RKO (cell line): ENCODE results near the gene CFDP1.
"Not testable (repeated sequence)": the region's sequence is repeated elsewhere in the genome, so short reads cannot be mapped to it uniquely, and the experiment has no call there.

Experiments
- DNase-seq: peaks from one replicate; pipeline ENCODE4 v3.0.0-alpha.2; 2016; ENCODE audit warnings: low spot score

The CFDP1 gene

DNA sequence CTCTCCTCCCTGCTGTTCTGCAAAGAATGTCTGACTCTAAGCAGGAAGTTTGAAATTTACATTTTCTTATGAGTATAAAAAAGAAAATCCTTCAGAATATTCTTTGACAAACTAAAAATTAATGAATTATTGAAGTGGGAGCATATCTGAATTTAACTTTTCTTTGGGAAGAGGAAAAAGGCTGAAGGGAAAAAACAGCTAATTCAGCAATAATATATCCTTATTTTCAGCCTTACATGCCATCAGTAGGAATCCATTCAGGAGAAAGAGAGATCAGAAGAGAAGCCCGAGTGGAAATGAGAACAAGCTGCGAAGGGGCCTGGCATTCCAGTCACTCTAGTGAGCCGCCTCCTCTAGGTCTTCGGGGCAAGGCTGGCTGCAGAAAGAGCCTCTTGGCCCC lies 140.1 kb downstream of the CFDP1 start:
- no peak for DNase-seq

DNA sequence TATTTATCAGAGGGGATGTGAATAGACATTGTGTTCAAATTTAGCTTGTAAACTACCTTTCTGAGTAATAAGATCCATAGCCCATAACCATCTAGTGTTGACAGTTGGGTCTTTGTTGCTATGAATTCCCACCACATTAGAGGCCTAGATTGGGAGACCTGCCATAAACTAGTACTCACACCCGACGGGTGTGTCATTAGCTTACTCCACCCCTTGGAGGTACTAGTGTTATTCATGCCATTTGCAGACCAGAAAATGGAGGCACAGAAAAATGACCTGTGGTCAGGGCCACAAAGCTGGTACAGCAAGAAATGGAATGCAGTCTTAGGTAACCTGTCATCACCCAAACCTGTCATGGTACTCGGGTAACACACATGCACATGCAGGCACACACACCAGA lies 140.6 kb downstream of the CFDP1 start:
- DNase-seq: no peak

DNA sequence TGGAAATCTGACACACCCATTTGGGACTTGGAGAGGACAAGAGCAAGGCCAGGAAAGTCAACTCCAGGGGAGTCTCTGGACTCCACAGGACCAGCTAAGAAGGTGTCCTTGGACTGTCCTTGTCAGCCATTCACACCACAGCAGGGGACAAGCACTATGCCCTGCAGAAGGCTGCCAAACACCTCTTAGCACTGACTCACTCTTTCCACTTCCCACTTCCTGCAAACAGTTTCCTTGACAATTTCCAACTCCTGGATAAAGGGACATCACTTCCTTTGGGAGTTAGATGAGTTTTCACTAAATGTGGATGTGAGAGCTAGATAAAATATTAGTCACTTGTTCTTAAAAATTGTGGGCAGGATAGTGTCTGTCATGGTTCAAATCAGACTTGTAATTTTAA lies 144.1 kb downstream of the CFDP1 start:
- DNase-seq: peak; percentile 62

GRCh38 chr16:75288596-75289120 lies 144.6 kb downstream of the CFDP1 start:
- DNase-seq: no peak

DNA sequence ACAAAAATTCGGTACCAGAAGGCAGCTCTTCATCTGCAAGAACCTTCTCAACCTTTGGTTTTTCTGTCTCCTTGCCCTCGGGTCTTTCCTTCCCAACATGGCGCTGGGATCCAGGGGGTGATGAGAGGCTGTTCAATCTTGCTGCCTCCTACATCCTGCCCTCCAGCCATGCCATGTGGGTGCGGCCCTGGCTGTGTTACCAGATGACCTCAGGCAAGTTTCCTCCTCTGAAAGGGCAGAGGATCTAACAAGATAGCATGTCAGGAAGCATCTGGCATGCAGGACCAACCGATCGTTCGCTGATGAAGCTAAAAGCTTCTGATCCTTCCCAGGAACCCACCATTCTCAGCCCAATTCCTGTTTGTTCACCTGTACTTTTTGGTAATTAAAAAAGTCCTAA lies 145.1 kb downstream of the CFDP1 start:
- no peak for DNase-seq

GRCh38 chr16:75287708-75288107 lies 145.6 kb downstream of the CFDP1 start:
- no peak for DNase-seq

- DNase-seq: no peak
Measured at GRCh38 chr16:75286389-75286788, 146.9 kb downstream of the CFDP1 start.

- no peak for DNase-seq
Measured at GRCh38 chr16:75282466-75283281, 150.6 kb downstream of the CFDP1 start.

GRCh38 chr16:75281826-75282225 lies 151.5 kb downstream of the CFDP1 start:
- no peak for DNase-seq

DNA sequence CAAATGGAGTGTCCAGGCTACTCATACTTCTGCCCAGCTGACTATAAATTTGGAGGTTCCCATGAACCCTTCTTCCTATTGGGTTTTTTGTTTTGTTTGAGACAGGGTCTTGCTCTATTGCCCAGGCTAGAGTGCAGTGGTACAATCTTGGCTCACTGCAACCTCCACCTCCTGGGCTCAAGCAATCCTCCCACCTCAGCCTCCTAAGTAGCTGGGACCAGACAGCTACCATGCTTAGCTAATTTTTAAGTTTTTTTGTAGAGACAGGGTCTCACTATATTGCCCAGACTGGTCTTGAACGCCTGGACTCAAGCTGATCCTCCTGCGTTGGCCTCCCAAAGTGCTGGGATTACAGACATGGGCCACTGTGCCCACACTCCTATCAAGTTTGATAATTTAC lies 152.3 kb downstream of the CFDP1 start:
- DNase-seq: not testable (repeated sequence)

DNA sequence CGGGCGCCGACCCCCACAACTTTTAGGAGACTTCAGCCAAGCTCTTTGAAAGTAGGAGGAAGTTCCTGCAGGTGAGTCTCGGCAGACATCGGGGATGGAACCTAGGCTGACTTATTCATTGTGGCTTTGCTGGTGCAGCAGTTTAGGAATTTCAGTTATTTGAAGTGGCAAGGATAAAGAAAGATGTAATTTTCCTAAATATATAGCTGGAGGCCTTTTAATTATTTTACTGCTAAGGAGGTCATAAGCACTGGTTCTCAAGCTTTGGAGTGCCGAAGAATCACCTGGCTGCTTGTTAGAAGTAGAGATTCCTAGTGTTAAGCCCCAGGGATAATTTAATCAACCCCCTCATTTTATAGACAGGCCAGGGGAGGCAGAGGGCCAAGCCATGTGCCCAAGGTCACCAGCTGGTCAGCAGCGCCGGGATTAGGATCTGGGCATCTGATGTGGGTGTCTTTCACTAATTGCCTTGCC lies 152.9 kb downstream of the CFDP1 start:
- no peak for DNase-seq

- DNase-seq: no peak
Measured at GRCh38 chr16:75279305-75279704, 154.0 kb downstream of the CFDP1 start.

DNA sequence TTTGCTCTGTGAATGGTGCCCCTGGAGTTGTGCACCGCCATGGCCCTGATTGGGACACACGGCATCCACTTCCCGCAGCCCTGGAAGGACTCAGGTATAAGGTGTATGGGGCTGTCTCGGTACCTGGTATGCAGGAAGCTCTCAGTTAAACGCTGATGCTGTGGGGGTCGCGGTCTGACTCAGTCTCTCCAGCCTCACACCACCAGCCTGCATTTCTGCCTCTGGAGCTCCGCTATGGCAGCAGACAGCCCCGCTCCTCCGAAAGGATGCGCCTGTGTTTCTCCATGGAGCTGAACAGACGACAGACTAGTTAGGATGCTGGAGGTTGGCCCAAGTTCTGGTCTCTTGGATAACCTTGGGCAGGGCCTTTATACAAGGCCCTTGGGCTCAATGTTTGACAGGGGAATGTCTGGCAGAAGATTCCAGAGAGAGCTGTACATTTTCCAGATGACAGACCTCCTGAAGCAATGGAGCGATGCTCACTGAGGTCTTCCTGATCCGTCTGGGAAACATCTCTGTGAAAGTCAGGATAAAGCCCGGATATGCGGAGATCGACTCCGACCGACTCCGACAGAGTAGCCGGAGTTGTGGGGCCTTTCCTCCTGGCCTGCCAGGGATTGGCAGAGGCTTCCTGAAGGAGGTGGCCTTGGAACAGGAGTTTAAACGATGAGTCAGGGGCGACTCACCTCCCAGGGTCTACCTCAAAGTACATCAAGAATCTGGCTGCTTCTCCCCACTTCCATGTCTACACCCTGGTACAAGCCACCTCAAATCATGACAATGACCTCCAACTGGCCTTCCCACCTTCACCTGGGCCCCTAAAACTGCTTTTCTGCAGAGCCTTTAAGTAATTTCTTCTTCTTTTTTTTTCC lies 160.0 kb downstream of the CFDP1 start:
- peak; percentile 47 for DNase-seq

DNA sequence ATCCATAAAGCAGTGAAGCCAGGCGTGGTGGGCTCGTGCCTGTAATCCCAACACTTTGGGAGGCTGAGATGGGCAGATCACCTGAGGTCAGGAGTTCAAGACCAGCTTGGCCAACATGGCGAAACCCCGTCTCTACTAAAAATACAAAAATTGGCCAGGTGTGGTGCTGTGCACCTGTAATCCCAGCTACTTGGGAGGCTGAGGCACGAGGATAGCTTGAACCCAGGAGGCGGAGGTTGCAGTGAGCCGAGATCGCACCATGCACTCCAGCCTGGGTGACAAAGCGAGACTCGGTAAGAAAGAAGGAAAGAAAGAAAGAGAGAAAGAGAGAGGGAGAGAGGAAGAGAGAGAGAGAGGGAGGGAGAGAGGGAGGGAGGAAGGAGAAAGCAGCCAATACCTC lies 160.7 kb downstream of the CFDP1 start:
- DNase-seq: not testable (repeated sequence)

- no peak for DNase-seq
Measured at GRCh38 chr16:75272097-75272551, 161.2 kb downstream of the CFDP1 start.

GRCh38 chr16:75271441-75272096 lies 161.7 kb downstream of the CFDP1 start:
- no peak for DNase-seq

DNA sequence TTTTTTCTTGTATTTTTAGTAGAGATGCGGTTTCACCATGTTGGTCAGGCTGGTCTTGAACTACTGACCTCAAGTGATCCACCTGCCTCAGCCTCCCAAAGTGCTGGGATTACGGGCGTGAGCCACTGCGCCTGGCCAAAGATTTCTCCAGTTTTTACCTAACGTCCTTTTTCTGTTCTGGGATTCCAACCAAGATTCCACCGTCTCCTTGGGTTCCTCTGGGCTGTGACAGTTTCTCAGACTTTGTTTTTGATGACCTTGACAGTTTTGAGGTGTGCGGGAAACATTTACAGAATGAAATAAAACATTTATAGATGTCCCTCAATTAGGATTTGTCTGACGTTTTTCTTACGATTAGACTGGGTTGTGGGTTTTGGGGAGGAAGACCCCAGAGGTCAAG lies 163.9 kb downstream of the CFDP1 start:
- DNase-seq: not testable (repeated sequence)

GRCh38 chr16:75267631-75268264 lies 165.6 kb downstream of the CFDP1 start:
- DNase-seq: peak; percentile 61

GRCh38 chr16:75266738-75267630 lies 166.3 kb downstream of the CFDP1 start:
- DNase-seq: no peak

- DNase-seq: peak; percentile 77
Measured at GRCh38 chr16:75265911-75266701, 167.2 kb downstream of the CFDP1 start.
